IMR-90 (cell line): ENCODE measurements around the gene ANKRD11.

Experiments used
- MXI1 ChIP-seq: IDR thresholded peaks from 2 replicates; pipeline ENCODE4 v1.6.1; 2012; ENCODE audit warnings: low read depth, mild to moderate bottlenecking, low read length, moderate library complexity, borderline replicate concordance
- POLR2A ChIP-seq: IDR thresholded peaks from 2 replicates; pipeline ENCODE4 v1.6.1; 2012; ENCODE audit warnings: mild to moderate bottlenecking, low read depth, low read length
- TF ChIP-seq, protein P1 (sequence below): conservative IDR thresholded peaks from 2 replicates; pipeline ENCODE4 v1.5.1; 2012; ENCODE audit warnings: mild to moderate bottlenecking, low read depth, low read length, improper control_type of control experiment

DNA sequence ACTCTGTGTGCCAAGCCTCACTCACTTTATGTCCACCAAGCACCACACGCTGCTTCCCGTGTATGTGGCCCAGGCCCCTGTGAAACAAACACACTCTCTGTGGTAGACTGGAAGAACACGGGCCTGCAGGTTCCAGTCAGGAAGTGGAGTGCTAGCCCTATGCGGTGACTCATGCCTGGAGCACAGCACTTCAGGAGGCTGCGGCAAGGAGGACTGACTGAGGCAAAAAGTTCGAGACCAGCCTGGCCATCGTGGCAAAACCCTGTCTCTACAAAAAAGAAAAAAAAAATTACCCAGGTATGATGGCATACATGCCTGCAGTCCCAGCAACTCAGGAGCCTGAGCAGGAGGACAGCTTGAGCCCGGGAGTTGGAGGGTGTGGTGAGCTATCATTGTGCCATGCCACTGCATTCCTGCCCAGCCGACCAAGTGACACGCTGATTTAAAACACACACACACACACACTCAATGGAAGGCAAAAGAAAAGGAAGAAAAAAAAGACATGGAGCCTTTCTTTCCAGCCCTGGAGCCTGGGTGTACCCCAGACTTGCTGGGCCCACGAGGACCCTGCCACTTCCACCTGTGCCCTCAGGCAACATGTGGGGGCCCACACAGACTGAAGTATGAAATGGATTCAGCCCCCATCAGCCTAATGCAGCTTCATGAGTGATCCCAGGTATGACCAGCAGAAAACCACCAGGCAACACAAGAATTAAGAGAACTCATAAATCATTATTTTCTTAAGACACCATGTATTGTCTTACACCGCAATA, 126.6 kb downstream of the ANKRD11 start:
- TF ChIP-seq POLR2A = no peak
- TF ChIP-seq, protein P1, sequence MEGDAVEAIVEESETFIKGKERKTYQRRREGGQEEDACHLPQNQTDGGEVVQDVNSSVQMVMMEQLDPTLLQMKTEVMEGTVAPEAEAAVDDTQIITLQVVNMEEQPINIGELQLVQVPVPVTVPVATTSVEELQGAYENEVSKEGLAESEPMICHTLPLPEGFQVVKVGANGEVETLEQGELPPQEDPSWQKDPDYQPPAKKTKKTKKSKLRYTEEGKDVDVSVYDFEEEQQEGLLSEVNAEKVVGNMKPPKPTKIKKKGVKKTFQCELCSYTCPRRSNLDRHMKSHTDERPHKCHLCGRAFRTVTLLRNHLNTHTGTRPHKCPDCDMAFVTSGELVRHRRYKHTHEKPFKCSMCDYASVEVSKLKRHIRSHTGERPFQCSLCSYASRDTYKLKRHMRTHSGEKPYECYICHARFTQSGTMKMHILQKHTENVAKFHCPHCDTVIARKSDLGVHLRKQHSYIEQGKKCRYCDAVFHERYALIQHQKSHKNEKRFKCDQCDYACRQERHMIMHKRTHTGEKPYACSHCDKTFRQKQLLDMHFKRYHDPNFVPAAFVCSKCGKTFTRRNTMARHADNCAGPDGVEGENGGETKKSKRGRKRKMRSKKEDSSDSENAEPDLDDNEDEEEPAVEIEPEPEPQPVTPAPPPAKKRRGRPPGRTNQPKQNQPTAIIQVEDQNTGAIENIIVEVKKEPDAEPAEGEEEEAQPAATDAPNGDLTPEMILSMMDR = no peak
- no peak for TF ChIP-seq MXI1
